ENCODE data around the gene KPNB1. TPM values are rescaled to one million over a fixed set of nuclear protein-coding genes. Genes with fewer than 3 reads are reported as not detected.

Gene KPNB1
- polyA plus RNA-seq, 1 donor (not counting 4 experiments of a cell fraction or from before 2014, with no cell fraction given): 220 TPM

DNA sequence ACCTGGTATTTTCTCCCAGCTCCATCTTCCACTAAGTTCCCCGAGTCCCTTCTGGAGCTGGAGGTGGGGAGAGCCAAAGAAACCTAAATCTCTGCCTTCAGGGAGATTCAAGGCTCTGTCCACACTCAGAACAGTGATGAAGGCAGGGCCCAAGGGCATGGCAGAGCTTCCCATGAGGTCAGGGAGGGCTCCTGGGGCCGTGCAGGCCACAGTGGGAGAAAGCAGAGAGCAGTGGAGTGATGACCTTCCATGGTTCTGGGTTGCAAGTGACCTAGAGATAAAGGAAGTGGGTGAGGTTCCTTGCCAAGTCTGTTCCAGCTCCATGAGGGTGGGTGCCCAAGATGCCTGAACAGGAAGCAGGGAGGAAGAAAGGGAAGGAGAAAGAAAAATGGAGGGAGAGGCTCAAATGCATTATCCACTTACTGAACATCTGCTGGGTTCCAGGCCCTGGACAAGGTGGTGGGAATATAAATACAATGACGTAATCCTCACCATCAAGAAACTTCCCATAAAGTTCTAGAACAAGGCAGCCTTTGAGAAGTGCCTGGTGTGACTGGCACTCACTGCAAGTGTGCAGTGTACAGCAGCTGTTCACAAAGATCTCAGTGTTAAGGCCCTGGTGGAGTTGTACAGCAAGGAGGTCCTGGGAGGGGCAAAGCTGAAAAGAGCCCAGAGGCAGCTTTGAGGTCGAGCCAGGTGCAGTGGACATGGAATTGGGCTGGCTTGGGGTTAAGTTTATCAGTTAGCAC lies 57.5 kb downstream of the KPNB1 start:
- peaks cover 3% of the 10 kb centered on the region for H4K20me1 ChIP-seq (ENCODE audit: control insufficient read depth, extremely low read depth, insufficient read depth, low read length)
- H3K9me1 ChIP-seq (ENCODE audit: control insufficient read depth, extremely low read depth, insufficient read depth, low read length): no peaks in the 10 kb centered on the region
- FAIRE-seq (no peak), DNase-seq (ENCODE audit: low read depth, low spot score) (no peak)
- H3K79me2 ChIP-seq (ENCODE audit: control insufficient read depth, insufficient read depth, low read length): no peaks in the 10 kb centered on the region
- H3K9ac ChIP-seq (ENCODE audit: control insufficient read depth, extremely low read depth, insufficient read depth, low read length): no peak overlapping the region
- H3K36me3 ChIP-seq (ENCODE audit: control insufficient read depth in 2 of 2, extremely low read depth in 1 of 2, insufficient read depth in 2 of 2, low read length in 2 of 2): peaks cover 0 to 3% of the 10 kb centered on the region in 2 experiments
- no peaks in the 10 kb centered on the region for H3K4me1 ChIP-seq (ENCODE audit: control insufficient read depth, extremely low read depth, insufficient read depth, low read length)
- H3K4me3 ChIP-seq (ENCODE audit: control insufficient read depth in 2 of 3, extremely low read depth in 1 of 3, insufficient read depth in 2 of 3, low read depth in 1 of 3, low read length in 3 of 3): no peak overlapping the region
- H3K27ac ChIP-seq (ENCODE audit: control insufficient read depth, insufficient read depth, low read length): no peak overlapping the region
- no peaks in the 10 kb centered on the region for H3K9me3 ChIP-seq (ENCODE audit: control insufficient read depth, low read depth, low read length)
- dilution Hi-C loops (cut with MboI; ENCODE audit: extremely low pct_ligation_motif_present, low sequenced_read_pairs): no loop called here
- H3K27me3 ChIP-seq (ENCODE audit: control insufficient read depth, extremely low read depth, insufficient read depth, low read length): peaks cover 3% of the 10 kb centered on the region
- no peak overlapping the region for H2AFZ ChIP-seq (ENCODE audit: control insufficient read depth, low read length)
- TF ChIP-seq EZH2 (IDR thresholded peaks at IDR 0.05; ENCODE audit: low read length): no peak
- TF ChIP-seq, protein P1, sequence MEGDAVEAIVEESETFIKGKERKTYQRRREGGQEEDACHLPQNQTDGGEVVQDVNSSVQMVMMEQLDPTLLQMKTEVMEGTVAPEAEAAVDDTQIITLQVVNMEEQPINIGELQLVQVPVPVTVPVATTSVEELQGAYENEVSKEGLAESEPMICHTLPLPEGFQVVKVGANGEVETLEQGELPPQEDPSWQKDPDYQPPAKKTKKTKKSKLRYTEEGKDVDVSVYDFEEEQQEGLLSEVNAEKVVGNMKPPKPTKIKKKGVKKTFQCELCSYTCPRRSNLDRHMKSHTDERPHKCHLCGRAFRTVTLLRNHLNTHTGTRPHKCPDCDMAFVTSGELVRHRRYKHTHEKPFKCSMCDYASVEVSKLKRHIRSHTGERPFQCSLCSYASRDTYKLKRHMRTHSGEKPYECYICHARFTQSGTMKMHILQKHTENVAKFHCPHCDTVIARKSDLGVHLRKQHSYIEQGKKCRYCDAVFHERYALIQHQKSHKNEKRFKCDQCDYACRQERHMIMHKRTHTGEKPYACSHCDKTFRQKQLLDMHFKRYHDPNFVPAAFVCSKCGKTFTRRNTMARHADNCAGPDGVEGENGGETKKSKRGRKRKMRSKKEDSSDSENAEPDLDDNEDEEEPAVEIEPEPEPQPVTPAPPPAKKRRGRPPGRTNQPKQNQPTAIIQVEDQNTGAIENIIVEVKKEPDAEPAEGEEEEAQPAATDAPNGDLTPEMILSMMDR (optimal IDR thresholded peaks at IDR 0.05 in 1 of 3, IDR thresholded peaks at IDR 0.05 in 1 of 3, conservative IDR thresholded peaks at IDR 0.05 in 1 of 3; ENCODE audit: extremely low read depth in 1 of 3, insufficient read depth in 2 of 3, low read length in 3 of 3): no peak
- no peak overlapping the region for H3K4me2 ChIP-seq (ENCODE audit: control insufficient read depth, extremely low read depth, insufficient read depth, low read depth, low read length)

GRCh38 chr17:47707884-47708283 lies 58.2 kb downstream of the KPNB1 start:
- Histone ChIP-seq H3K9me3 (ENCODE audit: control insufficient read depth, low read depth, low read length) (no peaks in the 10 kb centered on the region), H3K9me1 (ENCODE audit: control insufficient read depth, extremely low read depth, insufficient read depth, low read length) (no peaks in the 10 kb centered on the region)

More at GRCh38 chr17:47707884-47708283, 58.2 kb downstream of the KPNB1 start:
- FAIRE-seq: no peak
- no peaks in the 10 kb centered on the region for H3K4me1 ChIP-seq (ENCODE audit: control insufficient read depth, extremely low read depth, insufficient read depth, low read length)
- dilution Hi-C loops (cut with MboI; ENCODE audit: extremely low pct_ligation_motif_present, low sequenced_read_pairs): no loop called here
- no peak overlapping the region for H3K4me2 ChIP-seq (ENCODE audit: control insufficient read depth, extremely low read depth, insufficient read depth, low read depth, low read length)
- H3K27me3 ChIP-seq (ENCODE audit: control insufficient read depth, extremely low read depth, insufficient read depth, low read length): peaks cover 9% of the 10 kb centered on the region
- DNase-seq (ENCODE audit: low read depth, low spot score): no peak
- H3K4me3 ChIP-seq (ENCODE audit: control insufficient read depth in 2 of 3, extremely low read depth in 1 of 3, insufficient read depth in 2 of 3, low read depth in 1 of 3, low read length in 3 of 3): no peak overlapping the region
- no peak overlapping the region for H3K27ac ChIP-seq (ENCODE audit: control insufficient read depth, insufficient read depth, low read length)
- TF ChIP-seq EZH2 (IDR thresholded peaks at IDR 0.05; ENCODE audit: low read length): no peak
- TF ChIP-seq, protein P1 (optimal IDR thresholded peaks at IDR 0.05 in 1 of 3, IDR thresholded peaks at IDR 0.05 in 1 of 3, conservative IDR thresholded peaks at IDR 0.05 in 1 of 3; ENCODE audit: extremely low read depth in 1 of 3, insufficient read depth in 2 of 3, low read length in 3 of 3): no peak
- H4K20me1 ChIP-seq (ENCODE audit: control insufficient read depth, extremely low read depth, insufficient read depth, low read length): peaks cover 3% of the 10 kb centered on the region
- H3K9ac ChIP-seq (ENCODE audit: control insufficient read depth, extremely low read depth, insufficient read depth, low read length): no peak overlapping the region
- H3K79me2 ChIP-seq (ENCODE audit: control insufficient read depth, insufficient read depth, low read length): no peaks in the 10 kb centered on the region
- peaks cover 0 to 3% of the 10 kb centered on the region in 2 experiments for H3K36me3 ChIP-seq (ENCODE audit: control insufficient read depth in 2 of 2, extremely low read depth in 1 of 2, insufficient read depth in 2 of 2, low read length in 2 of 2)
- H2AFZ ChIP-seq (ENCODE audit: control insufficient read depth, low read length): no peak overlapping the region

All from keratinocyte (primary cell).